Endodermal cell (in vitro differentiated cells): ENCODE measurements around the gene ATXN1. TPM values are rescaled to one million over a fixed set of nuclear protein-coding genes. Genes with fewer than 3 reads are reported as not detected.

Experiments used
- DNase-seq: peaks from one replicate; pipeline ENCODE4 v3.0.0-alpha.2; 2017
- H3K27ac ChIP-seq: 2 replicates; pipeline ENCODE4 v1.5.1; 2013; ENCODE audit warnings: mild to moderate bottlenecking, low read depth, low read length, moderate library complexity
- H3K27me3 ChIP-seq: 2 replicates; pipeline ENCODE4 v1.6.1; 2013; ENCODE audit warnings: mild to moderate bottlenecking, low read length, moderate library complexity; ENCODE audit not compliant: insufficient read depth, control insufficient read depth, poor library complexity, severe bottlenecking
- H3K36me3 ChIP-seq: 2 replicates; pipeline ENCODE4 v1.7.0; 2013; ENCODE audit warnings: mild to moderate bottlenecking, low read length, moderate library complexity; ENCODE audit not compliant: control insufficient read depth, insufficient read depth
- H3K4me1 ChIP-seq: one replicate; pipeline ENCODE4 v1.7.0; 2013; ENCODE audit warnings: low read length; ENCODE audit not compliant: control insufficient read depth, insufficient read depth
- H3K4me3 ChIP-seq: 2 replicates; pipeline ENCODE4 v1.5.1; 2013; ENCODE audit warnings: mild to moderate bottlenecking, low read length, moderate library complexity
- H3K9ac ChIP-seq: 2 replicates; pipeline ENCODE4 v1.6.1; 2013; ENCODE audit warnings: mild to moderate bottlenecking, low read length, moderate library complexity; ENCODE audit not compliant: poor library complexity, severe bottlenecking; ENCODE audit errors: extremely low read depth
- H3K9me3 ChIP-seq: 2 replicates; pipeline ENCODE4 v1.6.1; 2013; ENCODE audit warnings: mild to moderate bottlenecking, low read length, moderate library complexity; ENCODE audit not compliant: control insufficient read depth
- H3K27ac Mint-ChIP-seq: 2 replicates; pipeline ENCODE4 v1.8.0; 2020; ENCODE audit warnings: mixed read lengths
- H3K27me3 Mint-ChIP-seq: 2 replicates; pipeline ENCODE4 v1.8.0; 2021; ENCODE audit warnings: mild to moderate bottlenecking, mixed read lengths; ENCODE audit not compliant: insufficient read depth
- H3K36me3 Mint-ChIP-seq: 2 replicates; pipeline ENCODE4 v1.8.0; 2020; ENCODE audit warnings: low read depth, mixed read lengths
- H3K4me1 Mint-ChIP-seq: 2 replicates; pipeline ENCODE4 v1.8.0; 2020; ENCODE audit warnings: mixed read lengths
- H3K4me3 Mint-ChIP-seq: 2 replicates; pipeline ENCODE4 v1.8.0; 2020; ENCODE audit warnings: mild to moderate bottlenecking, moderate library complexity, mixed read lengths
- H3K9me3 Mint-ChIP-seq: 2 replicates; pipeline ENCODE4 v1.8.0; 2020; ENCODE audit warnings: mild to moderate bottlenecking, mixed read lengths
- CTCF ChIP-seq: fragments of 200-600 bp; sonication (generic); conservative IDR thresholded peaks from 2 replicates; pipeline ENCODE4 v1.5.0; 2021; ENCODE audit warnings: antibody characterized with exemption, mild to moderate bottlenecking
- WGBS, 2 experiments: methylation state at CpG; one replicate each; pipeline versions ENCODE4 v1.1.5 to v1.1.7; 2013; ENCODE audit warnings: missing lambda C conversion rate in 2 of 2, mixed read lengths in 1 of 2; ENCODE audit not compliant: insufficient coverage in 1 of 2, insufficient read length in 1 of 2; 5-methylcytosine and 5-hydroxymethylcytosine counted together
- total RNA-seq, 2 donors: library from RNA; stranded (reverse); fragmentation: NEBNext Ultra II Directional in 1 of 2; extraction: Animal tissue kit (Norgen Biotek cat#: 25700) in 1 of 2; gene quantifications; 2 replicates in 1 of 2; 3 replicates in 1 of 2; pipeline ENCODE4 v1.2.1, GENCODE V29; 2021

Gene ATXN1
- total RNA-seq, 2 donors from 2014 or later = 10.4 to 15.9 TPM

- Mint-ChIP-seq H3K36me3 (no peaks in the 10 kb centered on the region), H3K27me3 (no peaks in the 10 kb centered on the region)
These were observed 286.3 kb downstream of the ATXN1 start for GRCh38 chr6:16474772-16475493.

GRCh38 chr6:16473908-16474771 is 287.1 kb downstream of the ATXN1 start:
- Mint-ChIP-seq H3K9me3 (no peaks in the 10 kb centered on the region), H3K4me3 (no peak overlapping the region), H3K27ac (no peak overlapping the region), H3K27me3 (no peaks in the 10 kb centered on the region), H3K36me3 (no peaks in the 10 kb centered on the region), H3K4me1 (peaks cover 31% of the 10 kb centered on the region)
- Histone ChIP-seq H3K4me3 (no peak overlapping the region), H3K4me1 (peaks cover 15% of the 10 kb centered on the region), H3K9ac (no peak overlapping the region), H3K36me3 (no peaks in the 10 kb centered on the region), H3K27me3 (no peaks in the 10 kb centered on the region), H3K9me3 (peaks cover 10% of the 10 kb centered on the region), H3K27ac (no peak overlapping the region)
- DNase-seq = no peak
- WGBS, 2 experiments = 83 to 88% methylated on average over 1 of the region's 1 CpG
- no peak for TF ChIP-seq CTCF

More at GRCh38 chr6:16474772-16475493, 286.3 kb downstream of the ATXN1 start:
- H3K27ac ChIP-seq = no peak overlapping the region
- Mint-ChIP-seq H3K27ac (no peak overlapping the region), H3K9me3 (no peaks in the 10 kb centered on the region), H3K4me3 (no peak overlapping the region), H3K4me1 (peaks cover 28% of the 10 kb centered on the region)
- no peak overlapping the region for H3K4me3 ChIP-seq
- H3K9me3 ChIP-seq = peaks cover 10% of the 10 kb centered on the region
- H3K27me3 ChIP-seq = no peaks in the 10 kb centered on the region
- WGBS, 2 experiments = 89 to 90% methylated on average over 2 to 3 of the region's 3 CpGs
- H3K36me3 ChIP-seq = no peaks in the 10 kb centered on the region
- no peak for TF ChIP-seq CTCF
- H3K9ac ChIP-seq = no peak overlapping the region
- no peak for DNase-seq
- peaks cover 15% of the 10 kb centered on the region for H3K4me1 ChIP-seq

- no peaks in the 10 kb centered on the region for H3K27me3 ChIP-seq
- no peaks in the 10 kb centered on the region for H3K36me3 ChIP-seq
- H3K9me3 ChIP-seq = peaks cover 10% of the 10 kb centered on the region
- Mint-ChIP-seq H3K9me3 (no peaks in the 10 kb centered on the region), H3K4me3 (no peak overlapping the region), H3K4me1 (peaks cover 32% of the 10 kb centered on the region), H3K27me3 (no peaks in the 10 kb centered on the region), H3K36me3 (no peaks in the 10 kb centered on the region), H3K27ac (no peak overlapping the region)
- 92 to 99% methylated on average over 7 to 10 of the region's 10 CpGs for WGBS, 2 experiments
- DNase-seq = no peak
- no peak overlapping the region for H3K27ac ChIP-seq
- no peak overlapping the region for H3K9ac ChIP-seq
- H3K4me1 ChIP-seq = peaks cover 15% of the 10 kb centered on the region
- H3K4me3 ChIP-seq = no peak overlapping the region
- TF ChIP-seq CTCF = no peak
These were observed 287.9 kb downstream of the ATXN1 start for GRCh38 chr6:16473184-16473907.
